Occipital lobe (tissue), 2 donors: ENCODE data around the gene THBS2. TPM values are rescaled to one million over a fixed set of nuclear protein-coding genes. Genes with fewer than 3 reads are reported as not detected.
"Not testable (repeated sequence)": the region's sequence is repeated elsewhere in the genome, so short reads cannot be mapped to it uniquely, and the experiment has no call there.

Source experiments
- DNase-seq: peaks from one replicate; lab custom pipeline; 2025; lab: John Stamatoyannopoulos, UW
- total RNA-seq: library from RNA; depleted of rRNA; stranded (reverse); fragments of >200 nt; gene quantifications from one replicate; pipeline ENCODE4 v1.2.3, GENCODE V29; 2014

THBS2 gene
- 15.8 TPM for total RNA-seq

DNA sequence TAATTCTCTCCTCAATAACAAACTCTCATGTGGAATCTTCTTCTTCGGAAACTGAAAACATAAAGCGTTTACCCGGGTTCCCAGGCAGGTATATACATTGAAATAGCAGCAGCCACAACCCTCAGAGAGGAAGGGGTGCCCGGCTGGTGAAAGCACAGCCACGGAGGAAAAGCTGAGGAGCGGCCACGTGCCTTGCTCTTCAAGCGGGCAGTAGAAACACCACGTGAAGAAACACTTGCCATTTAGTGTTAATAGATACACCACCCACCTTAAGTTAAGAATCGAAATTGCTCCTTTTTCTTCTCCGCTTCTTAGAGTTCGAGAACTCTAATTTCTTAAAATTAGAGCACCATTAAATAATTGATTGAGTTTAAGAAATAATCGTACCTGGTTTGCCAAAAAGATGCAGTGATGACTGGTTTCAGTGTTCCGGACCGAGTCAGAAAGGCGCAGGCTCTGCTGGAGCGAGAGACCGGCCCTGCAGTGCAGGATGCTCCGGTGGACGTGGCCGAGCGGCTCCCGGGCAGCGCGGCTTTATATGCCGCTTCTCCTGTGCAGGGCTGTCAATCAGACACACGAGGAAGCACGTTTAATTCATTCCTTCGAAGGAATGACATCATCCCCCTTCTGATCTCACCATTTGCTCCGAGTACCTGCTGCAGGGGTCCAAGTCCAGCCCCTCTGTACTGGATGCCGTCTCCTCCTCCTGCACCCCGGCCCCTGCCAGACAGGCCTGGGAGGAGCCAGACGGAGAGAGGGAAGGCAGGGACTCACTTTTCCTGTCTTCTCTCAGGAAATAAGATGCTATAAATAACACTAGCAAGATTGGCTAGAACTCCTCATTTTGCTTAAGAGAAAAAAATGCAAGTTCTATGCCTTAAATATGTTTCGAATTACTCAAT lies at the start of gene THBS2:
Gene THBS2 (minus strand): TSS at position 510 of the 902 bp plus-strand sequence. CDS start 3,062 bp downstream, outside the sequence.
- DNase-seq, result no peak

DNA sequence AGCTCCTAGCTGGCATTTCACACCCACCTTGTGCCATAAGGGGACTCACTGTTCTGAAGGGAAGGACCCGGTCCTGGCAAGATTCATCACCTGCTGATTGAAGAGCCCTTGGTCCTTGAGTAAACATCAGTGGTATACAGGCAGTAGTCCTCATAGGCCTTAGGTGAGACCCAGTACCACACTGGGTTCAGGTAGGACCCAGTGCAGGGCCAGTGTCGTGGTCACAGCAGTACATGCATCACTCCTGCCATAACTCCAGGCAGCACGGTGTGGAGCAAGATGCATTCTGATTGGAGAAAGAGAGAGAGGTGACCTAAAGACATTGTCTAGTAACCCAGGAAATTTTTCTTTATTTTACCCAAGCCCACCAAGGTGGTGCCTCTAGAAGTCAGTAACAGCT lies 49.1 kb upstream of the THBS2 start:
- no peak for DNase-seq

DNA sequence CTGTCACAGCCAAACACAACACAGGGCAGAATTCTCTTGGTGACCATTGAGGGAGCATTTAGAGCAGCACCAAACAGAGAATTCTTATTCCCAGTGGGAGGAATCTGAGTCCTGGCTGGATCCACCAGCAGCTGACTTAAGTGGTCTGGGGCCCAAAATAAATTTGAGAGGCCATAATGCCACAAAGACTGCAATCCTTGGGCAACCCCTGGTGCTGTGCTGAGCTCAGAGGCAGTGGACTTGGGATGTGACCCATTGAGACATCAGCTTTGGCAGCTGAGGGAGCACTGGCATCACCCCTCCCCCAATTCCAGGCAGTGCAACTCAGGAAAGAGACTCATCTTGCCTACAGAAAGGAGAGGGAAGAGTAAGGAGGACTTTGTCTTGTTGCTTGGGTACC lies 48.6 kb upstream of the THBS2 start:
- no peak for DNase-seq

DNA sequence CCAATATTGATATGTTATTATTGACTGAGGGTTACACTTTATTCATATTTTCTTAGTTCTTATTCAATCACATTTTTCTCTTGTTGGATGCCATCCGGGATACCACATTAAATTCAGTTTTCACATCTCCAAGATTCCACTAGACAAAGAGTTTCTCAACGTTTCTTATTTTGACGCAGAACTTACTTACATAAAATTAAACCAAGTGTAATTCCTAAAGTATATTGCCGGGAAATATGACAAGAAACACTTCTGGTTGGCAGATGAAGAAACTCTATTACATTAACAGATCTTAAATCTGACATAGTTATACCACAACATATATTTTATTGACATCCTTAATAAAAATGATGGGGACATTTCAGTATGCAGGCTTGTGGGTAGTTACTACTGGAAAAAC lies 47.3 kb upstream of the THBS2 start:
- no peak for DNase-seq

DNA sequence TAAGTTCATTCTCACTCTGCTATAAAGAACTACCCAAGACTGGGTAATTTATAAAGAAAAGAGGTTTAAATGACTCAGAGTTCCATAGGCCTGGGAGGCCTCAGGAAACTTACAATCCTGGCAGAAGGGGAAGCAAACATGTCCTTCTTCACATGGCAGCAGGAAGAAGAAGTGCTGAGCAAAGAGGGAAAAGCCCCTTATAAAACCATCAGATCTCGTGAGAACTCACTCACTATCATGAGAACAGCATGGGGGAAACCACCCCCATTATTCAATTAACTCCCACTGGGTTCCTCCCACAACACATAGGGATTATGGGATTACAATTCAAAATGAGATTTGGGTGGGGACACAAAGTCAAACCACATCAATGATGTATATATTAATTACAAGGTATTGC lies 45.0 kb upstream of the THBS2 start:
- not testable (repeated sequence) for DNase-seq

DNA sequence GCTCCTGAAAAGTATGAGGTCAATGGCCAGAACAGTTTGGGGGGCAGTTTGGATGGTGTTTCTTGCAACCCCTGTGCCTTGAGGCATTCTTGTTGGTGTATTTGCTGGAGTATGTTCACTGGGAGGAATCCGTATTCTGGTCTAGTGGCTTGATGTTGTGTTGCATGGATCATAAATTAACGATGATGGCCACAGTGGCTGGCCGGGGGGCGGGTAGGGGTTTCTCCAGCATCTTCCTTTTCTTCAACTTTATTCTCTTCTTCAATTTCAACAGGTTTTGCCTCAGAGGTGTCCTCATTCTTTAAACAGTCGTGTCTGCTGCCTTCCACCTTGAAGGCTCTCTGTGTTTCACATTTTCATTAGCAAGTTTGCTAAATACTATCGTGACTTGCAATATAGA lies 43.0 kb upstream of the THBS2 start:
- DNase-seq, result no peak

DNA sequence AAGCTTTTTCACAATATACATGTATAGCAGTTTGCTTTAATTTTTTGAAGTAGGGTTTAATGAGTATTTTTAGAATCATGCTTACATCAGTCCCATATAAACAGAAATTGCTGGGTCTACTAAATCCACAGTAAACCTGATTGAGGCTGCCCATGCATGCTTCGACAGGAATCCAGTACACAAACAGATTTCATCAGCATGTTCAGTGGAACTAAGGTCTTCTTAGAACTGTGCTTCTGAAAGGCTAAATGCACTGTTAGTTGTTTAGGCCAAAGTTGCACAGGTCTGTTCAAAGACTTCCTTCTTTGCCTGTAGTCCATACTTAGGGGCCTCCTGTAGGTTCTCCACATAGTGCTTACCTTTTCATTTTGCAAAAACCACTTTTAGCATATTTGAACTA lies 42.5 kb upstream of the THBS2 start:
- DNase-seq, result no peak

DNA sequence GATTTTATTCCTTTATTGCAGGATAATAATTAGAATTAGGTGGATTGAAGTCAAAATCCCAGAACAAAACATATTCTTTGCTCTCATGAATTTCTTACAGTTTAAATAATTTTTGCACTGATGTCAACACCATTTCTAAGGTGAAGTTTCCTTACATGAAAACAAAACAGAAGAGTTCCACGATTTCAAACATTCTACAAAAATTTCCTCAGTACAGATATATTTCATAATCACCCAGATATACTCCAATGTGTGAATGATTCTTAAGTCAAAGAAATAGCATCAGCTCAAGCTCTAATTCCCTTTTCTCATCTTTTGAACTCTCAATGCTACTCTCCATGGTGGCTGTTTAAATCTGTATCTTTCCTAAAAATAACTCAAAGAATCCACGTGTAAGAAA lies 39.5 kb upstream of the THBS2 start:
- DNase-seq, result no peak

DNA sequence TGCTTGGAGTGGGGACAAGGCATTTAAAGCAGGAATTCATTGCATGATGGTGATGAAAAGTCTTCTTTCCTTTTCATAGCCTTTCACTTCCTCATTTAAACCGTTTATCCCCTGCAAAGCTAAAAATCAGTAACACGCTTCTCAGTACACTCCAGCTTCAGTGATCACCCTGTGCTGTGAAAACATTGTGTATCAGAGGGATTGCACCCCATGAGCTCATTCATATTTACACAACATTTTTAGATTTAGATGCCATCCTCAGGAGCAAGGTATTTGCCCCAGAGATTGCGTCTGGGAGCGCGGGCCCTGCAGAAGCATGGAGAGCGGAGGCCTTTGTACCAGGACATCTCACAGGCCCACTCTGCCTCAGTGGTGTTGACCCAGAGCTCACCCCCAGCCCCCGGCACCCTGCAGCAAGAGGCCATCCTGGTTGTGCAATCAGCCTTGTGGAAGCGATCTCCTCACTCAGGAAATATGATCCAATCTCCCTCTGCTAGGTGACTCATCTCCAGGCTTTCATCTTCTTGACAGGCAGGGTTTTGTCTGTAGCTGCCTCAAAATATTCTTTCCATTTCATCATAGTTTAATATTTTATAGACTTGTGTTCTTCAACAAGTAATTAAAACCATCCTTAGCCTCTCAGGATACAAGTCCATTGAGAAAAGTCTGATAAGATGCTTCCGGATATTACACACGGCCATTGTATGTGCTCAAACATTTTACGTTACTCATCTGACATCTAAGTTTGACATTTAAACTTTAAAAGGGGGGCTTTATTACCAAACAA lies 38.9 kb upstream of the THBS2 start:
- no peak for DNase-seq

DNA sequence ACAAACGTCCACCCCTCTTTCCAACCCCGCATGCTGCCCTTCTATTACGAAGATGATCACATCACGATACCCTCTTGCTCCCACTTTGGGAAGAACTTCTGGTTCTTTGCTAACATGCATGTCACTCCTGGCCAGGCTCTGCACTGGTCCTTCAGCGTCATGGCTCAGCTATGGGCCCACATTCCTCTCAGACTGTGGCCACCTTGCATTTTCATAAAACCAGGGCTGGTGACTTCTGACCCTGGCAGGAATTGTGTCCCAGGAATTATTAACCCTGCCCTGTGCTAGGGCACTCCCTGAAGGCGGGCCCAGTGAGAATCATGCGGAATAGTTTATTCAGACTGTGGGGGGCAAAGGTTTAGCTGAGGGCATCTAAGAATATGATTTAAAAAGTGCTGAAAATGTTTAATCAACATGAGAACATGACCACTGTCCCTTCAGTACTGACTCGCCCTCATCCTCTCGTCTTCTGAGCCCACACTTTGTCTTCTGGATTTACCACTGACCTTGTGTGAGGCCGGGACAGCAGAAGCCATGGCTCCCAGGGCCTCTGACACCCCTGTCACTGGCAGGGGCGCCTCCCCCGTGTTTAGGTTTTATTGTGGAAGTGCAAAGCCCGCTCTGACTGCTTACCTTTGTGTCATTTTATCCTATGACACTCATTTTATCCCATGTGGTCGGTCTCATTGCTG lies 38.1 kb upstream of the THBS2 start:
- DNase-seq, result no peak

DNA sequence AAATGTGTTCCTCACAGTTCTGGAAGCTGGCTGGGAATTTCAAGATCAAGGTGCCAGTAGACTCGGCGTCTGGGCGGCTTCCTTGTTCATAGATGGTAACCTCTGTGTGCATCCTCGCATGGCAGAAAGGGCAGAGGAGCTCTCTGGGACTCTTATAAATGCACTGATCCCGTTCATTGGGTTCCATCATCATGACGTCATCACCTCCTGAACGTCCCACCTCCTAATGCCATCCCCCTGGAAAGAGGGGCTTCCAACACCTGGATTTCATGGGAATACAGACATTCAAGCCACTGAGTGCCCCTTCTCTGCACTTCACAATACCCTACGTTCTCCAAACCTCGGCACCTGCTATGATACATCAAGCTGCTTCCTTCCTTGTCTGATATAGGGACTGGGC lies 37.5 kb upstream of the THBS2 start:
- no peak for DNase-seq

DNA sequence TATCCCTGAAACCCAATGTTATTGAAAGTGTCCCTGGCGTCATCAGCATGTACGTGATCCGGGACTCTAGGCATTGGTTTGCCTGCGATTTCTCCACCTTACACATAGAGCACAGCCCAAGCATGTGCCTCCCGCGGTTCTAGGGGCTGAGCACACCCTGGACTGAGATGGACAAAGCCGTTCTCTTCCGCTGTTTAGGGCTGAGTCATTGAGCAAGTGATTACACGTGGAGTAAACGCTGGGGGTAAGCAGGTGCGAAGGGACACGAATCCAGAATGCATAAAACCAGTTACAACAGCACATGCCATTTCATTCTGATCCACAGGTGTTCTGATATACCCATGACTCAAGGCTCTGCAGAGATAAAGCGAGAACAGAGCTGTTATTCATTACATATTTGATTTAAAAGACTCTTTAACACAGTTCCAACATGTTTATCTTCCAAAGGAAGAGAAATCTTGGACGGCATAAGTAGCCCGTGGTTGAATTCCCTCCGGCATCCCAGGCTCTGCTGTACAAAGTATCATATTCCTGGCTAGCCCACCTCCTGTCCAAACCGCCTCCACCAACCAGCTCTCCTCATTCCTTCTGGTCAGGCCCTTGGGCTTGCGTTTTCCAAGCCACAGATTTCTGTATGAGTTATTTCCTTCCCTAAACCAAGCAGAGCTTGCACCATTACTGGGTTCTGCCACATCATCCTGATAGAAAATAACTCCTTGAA lies 36.1 kb upstream of the THBS2 start:
- DNase-seq, result no peak

DNA sequence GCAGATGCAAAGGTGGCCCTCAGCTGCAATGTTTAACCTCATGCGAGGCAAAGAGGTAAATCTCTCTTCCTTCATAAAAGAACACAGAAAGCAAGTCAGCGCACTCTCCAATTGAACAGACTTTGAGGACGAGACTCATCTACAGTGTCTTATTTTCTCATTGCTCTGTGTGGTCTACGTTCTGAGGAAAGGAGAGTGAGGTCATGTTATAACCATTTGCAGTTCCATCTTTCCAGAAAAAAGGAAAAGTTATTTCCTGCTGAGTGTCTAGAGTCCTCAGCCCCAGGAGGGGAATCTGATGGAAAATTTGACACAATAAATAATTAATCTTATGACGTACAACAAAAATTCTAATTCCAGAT lies 35.6 kb upstream of the THBS2 start:
- no peak for DNase-seq

DNA sequence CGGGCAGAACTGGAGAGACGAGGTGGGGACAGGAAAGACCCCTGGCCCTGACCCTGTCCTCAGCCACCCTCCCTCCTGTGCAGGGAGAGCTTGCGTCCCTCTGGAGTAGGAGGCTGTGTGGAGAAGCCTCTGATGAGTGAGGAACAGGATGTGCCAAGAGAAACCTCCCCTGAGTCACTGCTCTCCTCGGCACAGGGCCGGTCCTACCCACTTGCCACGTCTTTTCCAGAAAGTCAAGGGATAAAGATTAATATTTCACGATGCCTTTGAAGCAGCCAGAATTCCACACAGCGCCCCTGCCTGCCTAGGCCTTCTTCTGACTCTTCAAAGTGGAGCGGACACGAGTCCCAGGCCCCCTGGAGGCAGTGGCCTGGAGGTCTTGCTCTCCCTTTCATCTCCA lies 34.9 kb upstream of the THBS2 start:
- DNase-seq, result no peak

DNA sequence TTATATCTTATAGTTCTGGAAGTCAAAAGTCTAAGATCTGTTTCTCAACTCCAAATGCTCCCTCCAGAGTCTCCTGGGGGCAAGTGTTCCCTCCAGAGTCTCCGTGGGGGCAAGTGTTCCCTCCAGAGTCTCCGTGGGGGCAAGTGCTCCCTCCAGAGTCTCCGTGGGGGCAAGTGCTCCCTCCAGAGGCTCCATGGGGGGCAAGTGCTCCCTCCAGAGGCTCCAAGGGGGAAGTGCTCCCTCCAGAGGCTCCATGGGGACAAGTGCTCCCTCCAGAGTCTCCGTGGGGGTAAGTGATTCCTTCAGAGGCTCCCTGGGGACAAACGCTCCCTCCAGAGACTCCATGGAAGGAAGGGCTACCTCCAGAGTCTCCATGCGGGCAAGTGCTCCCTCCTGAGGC lies 34.0 kb upstream of the THBS2 start:
- no peak for DNase-seq

DNA sequence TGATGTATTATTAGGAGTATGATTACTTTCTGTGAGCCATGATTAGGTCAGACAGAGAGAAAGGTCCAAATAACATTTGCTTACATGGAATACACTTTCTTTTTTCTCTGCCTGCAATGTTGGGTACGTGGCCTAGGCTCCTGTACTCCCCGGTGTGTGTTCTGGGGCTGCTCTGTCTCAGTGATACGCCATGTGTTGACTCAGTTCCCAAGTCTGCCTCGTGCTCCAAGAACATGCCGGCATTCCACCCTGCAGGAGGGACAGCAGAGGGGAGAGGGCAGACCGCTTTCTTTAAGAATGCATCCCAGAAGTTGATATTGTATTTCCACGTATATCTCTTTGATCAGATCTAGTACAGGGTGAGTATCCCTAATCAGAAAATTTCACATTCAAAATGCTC lies 33.3 kb upstream of the THBS2 start:
- DNase-seq, result no peak

DNA sequence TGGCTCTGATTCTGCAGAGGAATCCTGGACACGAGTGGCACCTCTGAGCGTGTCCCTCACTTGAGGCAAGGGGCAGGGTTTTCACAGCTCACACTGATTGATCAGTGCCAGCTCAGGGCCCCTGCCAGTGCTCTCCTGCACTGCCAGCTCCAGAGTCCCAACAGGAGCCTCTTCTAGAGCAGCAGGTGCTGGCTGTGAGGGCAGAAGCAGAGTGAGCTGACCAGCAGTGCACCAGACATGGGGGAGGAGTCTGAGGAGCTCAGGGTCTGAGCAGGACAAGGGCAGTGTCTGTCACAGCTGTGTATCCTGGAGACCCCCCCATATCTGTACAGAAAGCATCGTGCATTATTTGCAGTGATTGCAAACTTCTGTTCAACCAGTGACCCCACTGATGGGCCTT lies 31.5 kb upstream of the THBS2 start:
- DNase-seq, result no peak

DNA sequence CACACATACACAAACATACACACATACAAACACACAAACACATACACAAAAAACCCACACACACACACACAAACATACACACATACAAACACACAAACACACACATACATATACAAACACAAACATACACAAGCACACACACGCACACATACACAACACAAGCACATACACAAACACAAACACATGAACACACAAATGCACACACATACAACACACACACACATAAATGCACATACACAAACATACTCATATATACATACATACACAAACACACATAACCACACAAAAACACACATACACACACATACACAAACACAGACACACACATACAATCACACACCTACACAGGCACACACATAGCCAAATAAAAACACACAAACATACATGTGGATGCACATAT lies 30.3 kb upstream of the THBS2 start:
- no peak for DNase-seq

DNA sequence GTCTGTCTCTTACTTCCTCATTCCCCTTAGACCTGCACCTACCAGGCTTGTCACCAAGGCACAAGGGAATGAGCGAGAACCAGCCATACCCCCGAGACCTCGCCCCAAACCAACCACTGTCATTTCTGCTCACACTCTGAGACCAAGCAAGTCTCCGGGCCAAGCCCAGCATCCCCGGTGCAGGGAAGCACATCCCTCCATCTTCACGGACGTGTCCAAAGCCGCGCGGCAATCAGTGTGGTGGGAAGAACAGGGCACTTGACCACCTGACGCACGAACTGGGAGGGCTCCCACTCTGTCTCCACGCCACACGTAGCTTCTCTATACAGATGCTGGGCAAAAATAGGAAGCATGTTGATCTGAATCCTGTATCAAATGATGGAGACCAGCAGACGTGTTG lies 28.4 kb upstream of the THBS2 start:
- DNase-seq, result no peak

DNA sequence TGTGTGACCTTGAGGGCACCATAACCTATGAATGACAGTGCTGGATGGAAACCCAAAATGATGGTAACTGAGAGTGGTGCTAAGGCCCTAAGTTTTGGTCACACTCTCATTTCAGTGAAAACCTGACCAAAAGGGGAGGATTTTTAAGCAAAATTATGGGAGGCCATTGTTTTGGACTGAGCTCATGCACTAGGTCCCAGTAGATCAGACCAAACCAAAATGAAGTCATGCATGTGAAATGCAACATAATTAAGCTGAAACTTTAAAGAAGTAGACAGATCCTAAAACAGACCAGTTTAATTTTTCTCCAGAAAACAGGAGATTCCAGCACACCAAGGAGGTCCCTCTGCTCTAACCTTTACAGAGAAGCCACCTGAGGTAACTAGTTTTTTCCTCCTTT lies 24.0 kb upstream of the THBS2 start:
- DNase-seq, result no peak

DNA sequence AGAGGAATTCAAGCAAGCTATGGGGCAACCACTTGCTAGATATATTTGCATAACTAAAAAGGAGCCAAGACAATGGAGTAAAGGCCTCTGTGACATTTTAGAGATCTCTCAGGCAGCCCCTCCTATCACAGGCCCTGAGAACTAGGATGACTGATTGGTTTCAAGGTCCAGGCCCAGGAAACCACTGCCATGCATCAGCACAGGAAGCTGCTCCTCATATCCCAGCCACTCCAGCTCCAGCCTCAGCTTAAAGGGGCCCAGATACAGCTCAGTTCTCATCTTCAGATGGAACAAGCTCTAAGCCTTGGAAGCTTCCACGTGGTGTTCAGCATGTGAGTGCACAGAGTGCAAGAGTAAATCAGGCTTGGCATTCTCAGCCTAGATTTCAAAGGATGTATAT lies 21.1 kb upstream of the THBS2 start:
- no peak for DNase-seq

DNA sequence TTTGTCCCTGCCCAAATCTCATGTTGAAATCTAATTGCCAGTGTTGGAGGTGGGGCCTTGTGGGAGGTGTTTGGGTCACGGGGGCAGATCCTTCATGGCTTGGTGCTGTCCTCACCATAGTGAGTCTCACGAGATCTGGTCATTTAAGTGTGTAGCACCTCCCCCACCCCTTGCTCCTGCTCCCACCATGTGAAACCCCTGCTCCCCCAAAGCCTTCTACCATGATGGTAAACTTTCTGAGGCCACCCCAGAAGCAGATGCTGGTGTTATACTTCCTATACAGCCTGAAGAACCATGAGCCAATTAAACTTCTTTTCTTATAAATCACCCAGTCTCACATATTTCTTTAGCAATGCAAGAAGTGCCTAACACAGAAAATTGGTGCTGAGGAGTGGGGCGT lies 19.9 kb upstream of the THBS2 start:
- no peak for DNase-seq
